SKM-1 treated with dmso at 0.1 percent for 144 hours (cell line): Measurements from ENCODE around the gene CASS4.

ENCODE experiments used
- DNase-seq: peaks from one replicate; lab custom pipeline; 2025; ENCODE audit not compliant: unreplicated experiment; lab: John Stamatoyannopoulos, UW

CASS4 gene

DNA sequence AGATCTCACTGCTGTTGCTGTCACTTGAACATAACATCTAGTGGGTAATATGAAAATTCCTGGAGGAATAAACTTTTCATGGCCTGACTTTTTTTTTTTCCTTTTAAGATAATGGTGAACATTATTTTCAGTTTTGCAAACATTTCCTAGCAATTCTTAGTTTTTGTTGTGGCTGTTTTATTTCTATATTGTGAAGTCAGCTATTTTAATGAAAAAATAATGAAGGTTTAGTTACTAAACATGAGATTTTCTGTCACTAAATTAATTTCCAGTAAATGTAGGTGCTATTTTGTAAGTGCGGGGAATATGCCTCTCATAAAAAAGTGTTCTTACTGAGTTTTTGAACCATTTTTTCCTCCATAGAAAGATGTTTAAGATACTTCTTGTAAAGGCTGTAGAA lies 89.1 kb downstream of the CASS4 start:
- DNase-seq, result no peak

GRCh38 chr20:56503916-56504315 lies 91.9 kb downstream of the CASS4 start:
- no peak for DNase-seq

DNA sequence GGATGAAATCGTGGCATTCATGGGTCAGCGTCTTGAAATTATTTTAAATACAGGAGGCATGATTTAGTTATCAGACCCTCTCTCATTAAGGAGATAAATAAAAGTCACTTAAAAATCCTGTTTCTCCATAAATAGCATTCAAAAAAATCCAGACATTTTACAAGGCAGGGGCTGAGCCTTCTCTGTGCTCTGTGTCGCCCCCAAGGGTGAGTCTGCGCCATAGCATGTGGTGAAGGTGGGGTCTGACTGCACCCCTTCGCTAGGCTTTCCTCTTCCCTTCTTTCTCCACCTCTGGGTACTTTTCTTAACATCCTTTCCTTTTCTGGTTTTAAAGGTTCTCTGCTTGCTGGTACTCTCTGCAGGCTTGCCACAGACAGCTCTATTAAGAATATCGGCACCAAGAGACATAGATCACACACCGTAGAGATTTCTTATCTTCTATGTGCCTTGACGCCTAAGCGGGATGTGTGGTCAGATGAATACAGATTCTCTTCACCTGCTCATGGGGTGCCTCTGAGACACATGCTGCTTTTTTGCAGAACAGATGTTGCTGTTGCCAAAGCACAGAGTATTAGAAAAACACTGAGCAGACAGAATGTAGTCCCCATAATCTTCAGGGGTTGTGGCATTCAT lies 92.4 kb downstream of the CASS4 start:
- DNase-seq, result no peak

GRCh38 chr20:56506103-56506502 lies 94.0 kb downstream of the CASS4 start:
- no peak for DNase-seq
